Measurements from ENCODE around the gene SLC38A10. TPM values are rescaled to one million over a fixed set of nuclear protein-coding genes. Genes with fewer than 3 reads are reported as not detected.

SLC38A10 gene
- 100 to 1,000 TPM; 112 to 113 TPM for total RNA-seq
- 10 to 100 TPM; 49.0 to 69.6 TPM for polyA plus RNA-seq

DNA sequence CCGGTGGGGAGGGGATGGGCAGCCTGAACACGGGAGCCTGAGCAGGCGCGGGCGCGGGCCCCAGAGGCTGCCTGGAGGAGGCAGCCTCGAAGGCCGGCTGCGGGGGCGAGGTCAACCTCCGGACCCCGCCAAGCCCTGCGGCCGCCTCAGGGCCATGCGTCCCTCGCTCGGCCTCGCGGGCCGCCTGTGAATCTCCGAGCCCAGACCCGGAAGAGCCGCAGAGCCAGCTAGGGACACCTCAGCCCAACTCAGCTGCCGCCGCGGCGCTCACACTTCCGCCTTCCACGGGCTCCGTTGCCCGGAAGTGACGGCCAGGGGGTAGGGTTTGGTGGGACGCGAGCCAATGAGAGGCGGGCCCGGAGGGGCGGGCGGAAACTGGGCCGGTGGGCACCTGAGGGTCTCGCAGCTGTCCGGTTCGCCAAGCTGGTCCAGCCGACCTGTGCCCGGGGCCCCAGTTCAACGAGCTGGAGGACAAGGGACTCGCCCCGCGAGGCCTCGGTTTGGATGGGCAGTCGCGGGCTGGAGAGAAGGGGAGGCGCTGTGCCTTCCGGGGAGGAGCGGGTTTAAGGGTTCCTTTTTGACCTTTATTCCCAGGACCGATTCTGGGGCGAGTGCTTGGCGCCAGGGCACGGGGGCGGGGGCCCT is at the start of gene SLC38A10:
TSS of gene SLC38A10 (minus strand) at position 277 of the 645 bp plus-strand sequence. CDS start 386 bp downstream, outside the sequence.
- H3K27me3 Mint-ChIP-seq: no peaks in the 10 kb centered on the region
- POLR2A ChIA-PET (ENCODE audit: partially characterized antibody): interaction anchor here (0.6 to 2.8 kb wide), 15 partner anchors 10 to 577 kb away, joined by 3 to 24 read pairs (median 5); partner anchors contain the start of genes ACTG1, CCDC137, CEP131 and FAAP100

GRCh38 chr17:81342269-81343070 is 47.4 kb upstream of the SLC38A10 start:
- peak overlapping the region in 4 of 8 donors; percentile 10 to 52 (median 31) for H3K4me3 Mint-ChIP-seq
- no peak for DNase-seq
- POLR2A ChIA-PET (ENCODE audit: partially characterized antibody): interaction anchor here (0.7 kb wide), 1 partner anchor 169 kb away, joined by 3 read pairs; no protein-coding TSS in a partner anchor

More for the DNA sequence above, at the start of gene SLC38A10:
- Histone ChIP-seq H3K36me3 (ENCODE audit: insufficient read depth, low read length) (no peaks in the 10 kb centered on the region), H3K27me3 (ENCODE audit: insufficient read depth, low read length) (no peaks in the 10 kb centered on the region), H3K9me3 (ENCODE audit: control insufficient read depth in 1 of 2, low read length in 2 of 2) (no peaks in the 10 kb centered on the region), H3K27ac (ENCODE audit: low read depth, low read length) (peak within 1 kb of the TSS; percentile 97), H3K4me3 (ENCODE audit: low read length in 2 of 2) (peak within 1 kb of the TSS; percentile 68 to 75), H3K4me1 (ENCODE audit: insufficient read depth, low read length) (peaks cover 45% of the 10 kb centered on the region)
- Mint-ChIP-seq H3K27ac (peak within 1 kb of the TSS; percentile 96 to 99 (median 98)), H3K9me3 (no peaks in the 10 kb centered on the region), H3K4me1 (peaks cover 17 to 55% (median 39%) of the 10 kb centered on the region in 4 donors), H3K36me3 (peaks cover 0 to 21% of the 10 kb centered on the region in 2 donors), H3K4me3 (peak within 1 kb of the TSS; percentile 93 to 98 (median 96))
- CTCF ChIA-PET (ENCODE audit: partially characterized antibody): interaction anchor here (1.0 to 2.2 kb wide), 7 partner anchors 9 to 306 kb away, joined by 3 to 15 read pairs (median 4); no protein-coding TSS in a partner anchor
- DNase-seq: peak; percentile 87 to 93 (median 89)
- intact Hi-C loops (cut with micrococcal nuclease): loop anchor here (1.0 to 5.0 kb wide), 4 partner anchors 58 to 257 kb away; partner anchors contain the start of genes FAAP100, NDUFAF8 and TEPSIN

DNA sequence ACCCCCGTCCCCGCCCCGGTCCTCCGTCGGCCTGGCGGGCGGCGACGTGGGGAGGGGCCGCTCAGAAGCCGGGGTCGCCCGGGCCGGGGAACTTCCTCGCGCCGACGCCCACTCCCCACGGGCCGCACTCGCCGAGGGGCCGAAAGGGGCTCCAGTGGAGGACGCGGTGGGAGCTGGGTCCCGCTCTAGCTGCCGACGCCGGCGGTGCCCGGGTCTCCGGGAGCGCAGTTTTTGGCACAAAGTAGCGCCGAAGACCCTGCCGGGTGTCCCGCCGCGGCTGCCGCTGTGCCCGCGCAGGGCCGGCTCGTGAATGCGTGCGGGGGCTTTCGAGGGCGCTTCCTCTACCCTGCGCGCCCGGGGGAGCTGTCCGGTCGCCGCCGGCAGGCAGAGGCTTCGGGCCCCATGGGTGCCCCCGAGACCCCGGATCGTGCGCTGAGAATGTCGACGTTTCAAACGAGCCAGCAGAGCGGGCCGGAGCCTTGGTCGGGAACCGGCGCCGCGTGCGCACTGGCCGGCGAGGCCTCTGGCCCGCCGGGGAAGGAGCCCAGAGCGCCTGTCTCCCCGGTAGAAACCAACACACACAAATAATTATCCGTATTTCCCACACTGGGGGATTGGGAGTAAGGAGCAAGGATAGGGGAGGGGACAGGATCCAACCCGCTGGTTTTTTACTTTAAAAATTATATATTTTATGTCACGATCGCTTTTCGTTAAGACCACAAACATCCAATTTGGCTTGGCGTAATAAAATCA is 46.6 kb upstream of the SLC38A10 start:
- Mint-ChIP-seq H3K4me1 (peaks cover 5 to 25% (median 16%) of the 10 kb centered on the region in 4 donors), H3K27me3 (peaks cover 31 to 32% of the 10 kb centered on the region in 2 donors), H3K9me3 (peaks cover 0 to 6% (median 0%) of the 10 kb centered on the region in 8 donors), H3K36me3 (peaks cover 0 to 2% of the 10 kb centered on the region in 2 donors), H3K4me3 (peak overlapping the region in 1 of 8 donors; percentile 26), H3K27ac (peak overlapping the region in 2 of 7 donors; percentile 61 to 77)
- Histone ChIP-seq H3K9me3 (ENCODE audit: control insufficient read depth in 1 of 2, low read length in 2 of 2) (no peaks in the 10 kb centered on the region), H3K4me1 (ENCODE audit: insufficient read depth, low read length) (peaks cover 26% of the 10 kb centered on the region), H3K4me3 (ENCODE audit: low read length in 2 of 2) (no peak overlapping the region), H3K27me3 (ENCODE audit: insufficient read depth, low read length) (peaks cover 55% of the 10 kb centered on the region), H3K36me3 (ENCODE audit: insufficient read depth, low read length) (no peaks in the 10 kb centered on the region), H3K27ac (ENCODE audit: low read depth, low read length) (no peak overlapping the region)
- no peak for DNase-seq
- POLR2A ChIA-PET (ENCODE audit: partially characterized antibody): interaction anchor here (0.7 kb wide), 1 partner anchor 170 kb away, joined by 3 read pairs; no protein-coding TSS in a partner anchor
- CTCF ChIA-PET (ENCODE audit: partially characterized antibody): no interaction called here
- intact Hi-C loops (cut with micrococcal nuclease): no loop called here

More at GRCh38 chr17:81342269-81343070, 47.4 kb upstream of the SLC38A10 start:
- H3K4me3 ChIP-seq (ENCODE audit: low read length in 2 of 2): no peak overlapping the region
- H3K27ac ChIP-seq (ENCODE audit: low read depth, low read length): no peak overlapping the region
- peaks cover 55% of the 10 kb centered on the region for H3K27me3 ChIP-seq (ENCODE audit: insufficient read depth, low read length)
- H3K36me3 ChIP-seq (ENCODE audit: insufficient read depth, low read length): no peaks in the 10 kb centered on the region
- peaks cover 5 to 25% (median 16%) of the 10 kb centered on the region in 4 donors for H3K4me1 Mint-ChIP-seq
- peaks cover 0 to 6% (median 0%) of the 10 kb centered on the region in 8 donors for H3K9me3 Mint-ChIP-seq
- CTCF ChIA-PET (ENCODE audit: partially characterized antibody): no interaction called here
- peaks cover 0 to 2% of the 10 kb centered on the region in 2 donors for H3K36me3 Mint-ChIP-seq
- H3K27ac Mint-ChIP-seq: peak overlapping the region in 4 of 7 donors; percentile 31 to 77 (median 62)
- H3K4me1 ChIP-seq (ENCODE audit: insufficient read depth, low read length): peaks cover 26% of the 10 kb centered on the region
- peaks cover 31 to 32% of the 10 kb centered on the region in 2 donors for H3K27me3 Mint-ChIP-seq
- no peaks in the 10 kb centered on the region for H3K9me3 ChIP-seq (ENCODE audit: control insufficient read depth in 1 of 2, low read length in 2 of 2)
- intact Hi-C loops (cut with micrococcal nuclease): no loop called here

- peaks cover 26% of the 10 kb centered on the region for H3K4me1 ChIP-seq (ENCODE audit: insufficient read depth, low read length)
- intact Hi-C loops (cut with micrococcal nuclease): no loop called here
- peaks cover 32 to 34% of the 10 kb centered on the region in 2 donors for H3K27me3 Mint-ChIP-seq
- POLR2A ChIA-PET (ENCODE audit: partially characterized antibody): no interaction called here
- H3K4me1 Mint-ChIP-seq: peaks cover 5 to 25% (median 16%) of the 10 kb centered on the region in 4 donors
- H3K4me3 ChIP-seq (ENCODE audit: low read length in 2 of 2): no peak overlapping the region
- DNase-seq: no peak
- no peak overlapping the region for H3K27ac ChIP-seq (ENCODE audit: low read depth, low read length)
- H3K36me3 Mint-ChIP-seq: peaks cover 0 to 2% of the 10 kb centered on the region in 2 donors
- H3K36me3 ChIP-seq (ENCODE audit: insufficient read depth, low read length): no peaks in the 10 kb centered on the region
- H3K27me3 ChIP-seq (ENCODE audit: insufficient read depth, low read length): peaks cover 55% of the 10 kb centered on the region
- H3K27ac Mint-ChIP-seq: peak overlapping the region in 1 of 7 donors; percentile 15
- H3K4me3 Mint-ChIP-seq: no peak overlapping the region
- CTCF ChIA-PET (ENCODE audit: partially characterized antibody): no interaction called here
- peaks cover 0 to 6% (median 0%) of the 10 kb centered on the region in 8 donors for H3K9me3 Mint-ChIP-seq
- H3K9me3 ChIP-seq (ENCODE audit: control insufficient read depth in 1 of 2, low read length in 2 of 2): no peaks in the 10 kb centered on the region
These were observed 45.8 kb upstream of the SLC38A10 start for GRCh38 chr17:81340607-81341515.

DNA sequence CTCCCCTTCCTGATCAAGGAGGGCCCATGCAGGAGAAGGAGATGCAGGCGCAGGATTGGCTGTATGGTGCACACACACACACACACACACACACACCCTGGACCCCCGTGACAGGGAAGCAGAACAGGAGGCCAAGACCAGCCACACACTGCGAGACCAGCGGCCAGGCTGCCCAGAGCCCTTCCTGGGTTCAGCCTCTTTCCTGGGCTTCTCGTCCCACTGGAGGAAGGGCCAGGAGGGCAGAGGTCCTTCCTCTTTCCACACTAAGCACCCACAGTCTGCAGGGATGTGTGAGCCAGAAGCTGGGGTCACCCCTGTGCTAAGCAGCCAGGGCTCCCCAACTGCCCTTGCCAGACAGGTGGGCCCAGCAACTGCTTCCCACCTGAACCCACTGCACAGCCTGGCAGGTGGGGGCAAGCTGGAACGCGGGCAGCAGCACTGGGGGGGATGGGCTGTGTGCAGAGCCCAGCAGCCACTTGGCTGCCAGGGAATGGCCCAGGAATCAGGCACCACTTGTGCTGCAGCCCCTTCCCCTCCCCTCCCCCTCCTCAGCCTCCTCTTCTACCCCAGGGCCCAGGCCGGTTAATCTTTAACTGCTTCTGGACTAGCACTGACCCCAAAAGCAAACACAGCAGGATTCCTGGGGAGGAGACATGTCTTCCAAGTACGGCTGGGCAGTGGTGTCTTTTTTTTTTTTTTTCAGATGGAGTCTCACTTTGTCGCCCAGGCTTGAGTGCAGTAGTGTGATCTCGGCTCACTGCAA is 44.6 kb upstream of the SLC38A10 start:
- H3K27ac ChIP-seq (ENCODE audit: low read depth, low read length): no peak overlapping the region
- ChIA-PET POLR2A (ENCODE audit: partially characterized antibody) (no interaction called here), CTCF (ENCODE audit: partially characterized antibody) (no interaction called here)
- no peaks in the 10 kb centered on the region for H3K36me3 ChIP-seq (ENCODE audit: insufficient read depth, low read length)
- no peak overlapping the region for H3K4me3 ChIP-seq (ENCODE audit: low read length in 2 of 2)
- intact Hi-C loops (cut with micrococcal nuclease): no loop called here
- peaks cover 19% of the 10 kb centered on the region for H3K4me1 ChIP-seq (ENCODE audit: insufficient read depth, low read length)
- H3K27me3 ChIP-seq (ENCODE audit: insufficient read depth, low read length): peaks cover 50% of the 10 kb centered on the region
- Mint-ChIP-seq H3K27ac (peak overlapping the region in 1 of 7 donors; percentile 58), H3K4me3 (no peak overlapping the region), H3K36me3 (peaks cover 0 to 2% of the 10 kb centered on the region in 2 donors), H3K9me3 (peaks cover 0 to 6% (median 0%) of the 10 kb centered on the region in 8 donors), H3K27me3 (peaks cover 32 to 34% of the 10 kb centered on the region in 2 donors), H3K4me1 (peaks cover 5 to 19% (median 13%) of the 10 kb centered on the region in 4 donors)
- no peak for DNase-seq
- no peaks in the 10 kb centered on the region for H3K9me3 ChIP-seq (ENCODE audit: control insufficient read depth in 1 of 2, low read length in 2 of 2)
